NCI-H146 treated with DMSO at 0.1 percent for 48 hours (cell line): ENCODE measurements around the gene PPAN.

Source experiments
- DNase-seq: peaks from one replicate; lab custom pipeline; 2025; ENCODE audit not compliant: unreplicated experiment; lab: John Stamatoyannopoulos, UW

The PPAN gene

DNA sequence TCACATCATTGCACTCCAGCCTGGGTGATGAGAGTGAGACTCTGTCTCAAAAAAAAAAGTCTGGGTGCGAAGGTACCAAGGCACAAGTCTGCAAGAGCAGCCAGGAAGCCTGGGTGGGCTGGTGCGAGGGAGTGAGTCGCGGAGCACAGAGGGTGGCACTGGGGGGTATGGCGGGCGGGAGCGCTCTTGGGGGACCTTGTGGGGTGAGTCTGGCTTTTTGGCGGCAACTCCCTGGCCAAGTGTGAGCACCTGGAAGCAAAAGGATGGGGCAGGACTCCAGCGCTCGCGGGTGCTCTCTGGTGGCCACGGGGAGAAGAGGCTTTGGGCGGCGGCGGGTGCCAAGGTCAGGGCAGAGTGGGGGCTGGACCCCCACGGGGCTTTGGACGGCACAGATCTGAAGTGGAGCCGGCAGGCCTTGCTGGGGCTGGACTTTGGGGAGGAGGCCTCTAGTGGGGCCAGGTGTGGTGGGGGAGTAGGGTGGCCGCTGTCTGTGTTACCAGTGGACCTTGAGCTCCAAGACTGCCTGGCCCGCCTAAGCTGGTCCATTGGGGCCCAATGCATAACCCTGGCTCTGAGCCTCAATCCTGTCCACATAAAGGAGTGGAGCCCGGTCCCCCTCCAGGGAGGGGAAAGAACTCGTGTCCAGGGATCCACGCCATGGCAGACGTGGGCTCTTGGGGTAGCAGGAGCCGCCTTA, 6.9 kb downstream of the PPAN start:
- DNase-seq: peak; percentile 1

DNA sequence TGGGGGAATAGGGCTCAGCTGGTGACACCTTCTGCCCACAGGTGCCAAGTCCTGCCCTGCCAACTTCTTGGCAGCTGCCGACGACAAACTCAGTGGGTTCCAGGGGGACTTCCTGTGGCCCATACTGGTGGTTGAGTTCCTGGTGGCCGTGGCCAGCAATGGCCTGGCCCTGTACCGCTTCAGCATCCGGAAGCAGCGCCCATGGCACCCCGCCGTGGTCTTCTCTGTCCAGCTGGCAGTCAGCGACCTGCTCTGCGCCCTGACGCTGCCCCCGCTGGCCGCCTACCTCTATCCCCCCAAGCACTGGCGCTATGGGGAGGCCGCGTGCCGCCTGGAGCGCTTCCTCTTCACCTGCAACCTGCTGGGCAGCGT, 7.4 kb downstream of the PPAN start:
- DNase-seq: no peak

DNA sequence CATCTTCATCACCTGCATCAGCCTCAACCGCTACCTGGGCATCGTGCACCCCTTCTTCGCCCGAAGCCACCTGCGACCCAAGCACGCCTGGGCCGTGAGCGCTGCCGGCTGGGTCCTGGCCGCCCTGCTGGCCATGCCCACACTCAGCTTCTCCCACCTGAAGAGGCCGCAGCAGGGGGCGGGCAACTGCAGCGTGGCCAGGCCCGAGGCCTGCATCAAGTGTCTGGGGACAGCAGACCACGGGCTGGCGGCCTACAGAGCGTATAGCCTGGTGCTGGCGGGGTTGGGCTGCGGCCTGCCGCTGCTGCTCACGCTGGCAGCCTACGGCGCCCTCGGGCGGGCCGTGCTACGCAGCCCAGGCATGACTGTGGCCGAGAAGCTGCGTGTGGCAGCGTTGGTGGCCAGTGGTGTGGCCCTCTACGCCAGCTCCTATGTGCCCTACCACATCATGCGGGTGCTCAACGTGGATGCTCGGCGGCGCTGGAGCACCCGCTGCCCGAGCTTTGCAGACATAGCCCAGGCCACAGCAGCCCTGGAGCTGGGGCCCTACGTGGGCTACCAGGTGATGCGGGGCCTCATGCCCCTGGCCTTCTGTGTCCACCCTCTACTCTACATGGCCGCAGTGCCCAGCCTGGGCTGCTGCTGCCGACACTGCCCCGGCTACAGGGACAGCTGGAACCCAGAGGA, 7.9 kb downstream of the PPAN start:
- no peak for DNase-seq

DNA sequence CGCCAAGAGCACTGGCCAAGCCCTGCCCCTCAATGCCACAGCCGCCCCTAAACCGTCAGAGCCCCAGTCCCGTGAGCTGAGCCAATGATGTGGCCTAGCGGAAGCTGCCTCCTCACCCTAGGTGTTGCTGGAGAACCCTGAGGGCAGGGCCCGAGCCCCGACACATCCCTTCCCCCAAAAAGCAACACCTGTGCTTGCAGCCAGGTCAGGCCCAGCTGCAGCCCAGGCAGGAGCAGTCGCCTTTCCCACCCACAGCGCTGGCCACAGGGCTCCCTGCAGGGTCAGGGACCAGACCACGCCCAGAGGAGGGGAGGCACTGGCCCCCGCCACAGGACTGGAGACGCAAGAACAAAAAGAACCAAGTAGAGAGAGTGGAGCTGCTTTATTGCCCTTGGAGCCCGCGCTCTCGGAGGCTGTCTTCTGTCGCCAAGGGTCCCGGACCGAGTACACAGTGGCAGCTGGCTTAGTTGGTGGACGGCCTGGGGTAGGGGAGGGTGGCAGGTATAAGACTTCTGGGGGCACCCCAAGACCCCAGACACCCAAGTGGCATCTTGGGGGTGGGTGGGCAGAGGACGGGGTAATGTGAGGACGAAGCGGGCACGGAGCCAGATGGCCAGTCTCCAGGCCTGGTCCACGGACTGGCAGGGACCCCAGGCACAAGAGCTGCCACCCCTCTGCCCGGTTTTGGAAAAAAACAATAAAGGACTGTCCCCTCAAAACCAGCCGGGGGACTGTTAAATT, 8.7 kb downstream of the PPAN start:
- no peak for DNase-seq

DNA sequence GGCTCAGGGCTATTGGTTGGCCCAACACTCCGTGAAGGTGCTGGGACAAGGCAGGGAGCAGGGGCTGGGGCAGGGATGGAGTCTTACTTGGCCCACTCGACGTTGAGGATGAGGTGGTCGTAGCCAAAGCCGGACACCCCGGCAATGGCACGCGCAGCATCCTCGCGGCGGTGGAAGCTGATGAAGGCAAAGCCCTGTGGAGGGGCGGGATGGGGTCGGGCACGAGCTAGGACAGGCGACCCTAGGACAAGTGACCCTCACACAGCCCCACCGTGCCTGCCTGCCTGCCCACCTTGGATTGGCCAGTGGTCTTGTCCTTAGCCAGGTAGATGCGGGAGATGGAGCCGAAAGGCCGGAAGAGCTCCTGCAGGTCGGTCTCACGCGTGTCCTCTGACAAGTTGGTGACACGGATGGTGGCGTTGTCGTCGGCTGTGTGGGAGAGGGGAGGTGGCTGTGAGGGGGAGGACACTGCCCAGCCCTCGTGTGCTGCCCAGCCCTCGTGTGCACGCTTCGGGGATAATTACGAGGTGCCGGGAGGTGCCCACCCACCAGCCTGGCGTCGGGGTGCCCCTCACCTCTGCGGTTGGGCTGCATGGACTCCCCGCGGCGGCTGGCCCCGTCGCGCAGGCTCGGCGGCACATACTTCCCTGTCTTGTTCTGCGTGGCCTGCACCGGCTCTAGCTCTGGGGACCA, 9.4 kb downstream of the PPAN start:
- DNase-seq: no peak

DNA sequence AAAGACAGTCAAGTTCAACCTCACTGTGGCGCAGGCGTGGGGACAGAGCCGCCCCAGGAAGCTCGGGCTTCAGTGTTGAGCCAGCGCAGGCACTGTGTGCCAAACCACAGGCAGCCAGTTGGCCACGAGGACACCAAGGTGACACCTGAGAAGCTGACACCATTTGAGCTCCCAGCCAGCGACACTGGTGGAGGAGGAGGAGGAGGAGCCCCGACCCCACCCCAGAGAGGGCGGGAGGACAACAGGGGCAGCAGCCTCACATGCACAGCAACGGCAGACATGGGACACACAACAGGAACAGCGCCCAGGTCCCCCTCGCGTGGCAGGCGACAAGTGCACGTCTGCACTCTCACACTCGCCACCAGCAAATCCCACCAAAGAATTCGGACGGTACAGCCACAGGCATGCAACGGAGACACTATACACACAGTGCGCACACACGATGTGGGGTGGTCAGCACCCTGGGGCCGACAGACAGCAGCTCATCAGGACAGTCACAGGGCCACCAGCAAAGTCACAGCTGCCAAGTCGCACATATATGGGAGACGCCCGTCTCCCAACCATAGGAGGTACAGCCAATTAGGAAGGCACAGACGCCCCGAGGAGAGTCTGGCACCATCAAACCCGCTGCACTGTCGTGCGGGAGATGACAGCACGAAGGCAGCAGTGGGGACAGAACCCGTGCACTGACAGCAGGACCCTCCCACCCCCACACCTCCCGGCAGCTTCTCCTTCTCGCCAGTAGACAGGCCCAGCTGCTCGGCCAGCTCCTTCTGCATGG, 10.1 kb downstream of the PPAN start:
- DNase-seq: no peak

DNA sequence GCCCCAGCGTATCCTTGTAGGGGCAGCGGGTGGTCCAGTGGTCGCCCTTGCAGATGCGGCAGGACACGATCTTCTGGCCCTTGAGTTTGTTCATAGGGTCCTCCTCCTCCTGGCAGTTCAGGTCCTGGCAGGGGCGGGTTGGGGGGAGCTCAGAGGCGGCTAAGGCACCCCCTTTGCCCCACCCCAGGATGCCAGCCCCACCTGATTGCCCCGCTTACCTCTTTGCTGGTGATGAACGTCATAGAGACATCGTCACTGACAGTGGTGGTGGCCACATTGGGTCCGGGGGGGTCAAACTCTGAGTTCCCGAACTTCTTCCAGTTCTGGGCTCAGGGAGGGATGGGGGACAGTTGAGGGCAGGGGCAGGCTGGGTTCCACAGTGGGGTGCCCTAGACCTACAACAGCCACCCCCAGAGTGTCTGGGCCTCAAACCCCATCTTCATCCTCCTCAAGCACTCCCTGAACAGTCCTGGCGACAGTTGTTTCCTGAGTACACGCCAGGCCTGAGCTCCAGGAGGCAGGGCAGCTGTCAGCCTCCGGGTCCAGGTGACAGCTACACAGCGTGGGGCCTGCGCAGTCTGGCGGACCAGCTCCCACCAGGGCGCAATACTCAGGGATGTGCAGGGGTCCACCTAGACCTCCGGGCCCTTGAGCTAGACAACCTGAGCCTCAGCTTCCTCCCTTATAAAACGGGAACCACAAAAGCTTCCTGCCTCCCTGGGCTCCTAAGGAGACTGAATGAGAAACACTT, 10.9 kb downstream of the PPAN start:
- no peak for DNase-seq

DNA sequence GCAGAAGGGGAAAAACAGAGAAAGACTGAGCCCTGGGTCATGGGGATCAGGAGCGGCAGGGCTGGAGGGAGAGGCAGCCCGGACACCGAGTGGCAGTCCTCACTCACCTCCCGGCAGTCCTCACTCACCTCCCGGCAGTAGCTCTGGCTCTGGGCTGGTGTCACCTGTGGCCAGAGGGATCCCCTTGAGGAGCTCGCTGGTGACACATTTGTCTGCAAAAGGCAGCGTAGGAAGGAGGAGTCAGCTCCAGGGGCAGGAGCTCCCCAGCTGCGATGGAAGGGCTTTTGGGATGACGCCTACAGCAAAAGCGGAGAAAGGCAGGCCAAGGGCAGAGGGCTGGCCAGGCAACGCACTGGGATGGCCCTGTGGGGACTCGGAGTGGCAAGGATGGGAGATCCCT, 12.8 kb downstream of the PPAN start:
- DNase-seq: no peak

DNA sequence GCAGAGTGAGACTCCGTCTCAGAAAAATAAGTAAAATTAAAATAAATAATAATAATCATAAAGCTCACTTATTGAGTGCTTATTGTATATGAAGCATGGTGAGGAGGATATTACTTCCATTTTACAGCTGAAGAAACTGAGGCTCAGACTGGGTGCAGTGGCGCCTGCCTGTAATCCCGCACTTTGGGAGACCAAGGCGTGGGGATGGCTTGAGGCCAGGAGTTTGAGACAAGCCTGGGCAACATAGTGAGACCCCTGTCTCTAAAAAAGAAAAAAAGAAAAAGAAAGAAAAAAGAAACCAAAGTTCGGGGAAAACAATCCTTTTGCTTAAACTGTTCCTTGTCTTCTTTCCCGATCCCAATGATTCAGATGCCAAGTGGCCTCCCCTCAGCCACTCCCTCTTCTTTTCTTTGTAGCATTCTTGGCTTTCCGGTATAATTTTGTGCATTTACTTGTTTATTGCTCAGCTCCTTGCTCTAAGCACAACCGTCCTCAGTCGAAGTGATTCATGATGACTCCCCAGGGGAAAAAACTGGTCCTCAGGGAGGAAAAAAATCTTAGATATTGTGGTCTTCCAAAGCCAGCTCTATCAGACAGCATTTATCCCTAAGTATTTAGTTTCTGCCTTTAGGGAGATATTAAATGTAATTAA, 14.5 kb downstream of the PPAN start:
- DNase-seq: no peak

DNA sequence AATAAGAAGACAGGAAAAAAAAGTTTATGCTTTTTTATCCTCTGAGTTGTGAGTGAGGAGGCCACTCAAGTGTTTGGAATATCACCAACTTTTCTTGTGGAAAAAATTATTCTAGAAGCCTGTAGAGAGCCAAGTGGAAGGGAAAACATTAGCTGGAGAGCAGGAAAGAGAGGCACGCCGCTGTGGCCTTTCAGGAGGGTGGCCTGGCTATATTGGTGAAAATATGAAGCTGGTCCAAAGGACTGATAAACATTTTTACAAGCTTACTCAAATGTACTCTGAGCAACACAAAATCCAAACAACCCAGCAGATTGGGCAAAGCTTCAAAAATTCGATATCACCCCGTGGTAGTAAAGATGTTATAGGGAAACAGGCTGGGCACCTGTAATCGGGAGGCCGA, 15.9 kb downstream of the PPAN start:
- DNase-seq: no peak

DNA sequence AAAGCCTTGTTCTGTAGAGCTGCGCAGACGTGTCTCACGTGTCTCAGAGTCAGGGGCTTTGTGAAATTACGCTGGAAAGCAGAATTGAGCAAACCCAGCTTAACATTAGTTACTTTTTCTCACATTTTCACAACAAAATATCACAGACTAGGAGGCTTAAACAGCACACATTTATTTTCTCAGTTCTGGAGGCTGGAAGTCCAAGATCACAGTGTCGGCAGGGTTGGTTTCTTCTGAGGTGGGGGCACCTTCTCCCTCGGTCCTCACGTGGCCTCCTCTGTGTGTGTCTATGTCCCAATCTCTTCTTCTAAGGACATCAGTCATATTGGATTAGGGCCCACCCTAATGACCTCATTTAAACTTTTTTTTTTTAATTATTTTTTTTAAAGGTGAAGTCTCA, 18.3 kb downstream of the PPAN start:
- DNase-seq: no peak

DNA sequence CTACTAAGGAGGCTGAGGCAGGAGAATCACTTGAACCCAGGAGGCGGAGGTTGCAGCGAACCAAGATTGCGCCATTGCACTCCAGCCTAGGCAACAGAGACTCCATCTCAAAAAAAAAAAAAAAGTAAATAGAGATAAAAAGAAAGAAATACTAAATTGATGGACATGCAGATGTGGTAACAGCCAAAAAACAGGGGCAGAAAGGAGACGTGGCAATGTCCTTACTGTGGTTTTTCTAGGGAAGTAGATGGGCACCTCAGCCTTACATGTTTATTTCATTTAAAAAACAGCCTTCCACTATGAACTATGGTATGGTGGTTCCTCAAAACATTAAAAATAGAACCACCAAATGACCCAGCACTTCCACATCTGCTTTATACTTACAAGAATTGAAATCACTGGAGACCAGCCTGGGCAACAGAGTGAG, 20.1 kb downstream of the PPAN start:
- no peak for DNase-seq

DNA sequence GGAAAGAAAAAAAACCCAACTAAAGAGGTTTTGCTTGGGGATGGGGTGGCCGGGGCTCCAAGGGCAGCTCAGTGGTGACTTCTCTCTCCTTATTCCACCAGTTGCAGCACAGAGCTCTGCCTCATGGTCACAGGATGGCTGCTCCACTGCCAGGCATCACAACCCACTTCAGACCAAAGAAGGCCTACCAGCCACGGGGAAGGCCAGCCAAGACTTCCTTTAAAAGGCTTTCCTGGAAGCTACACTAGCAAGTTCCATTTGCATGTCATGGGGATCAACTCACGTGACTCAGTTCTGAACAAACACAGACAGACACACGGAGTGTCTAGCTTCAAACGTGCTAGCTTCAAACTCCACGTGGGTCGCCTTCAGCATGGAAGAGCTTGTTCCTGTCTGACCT, 26.7 kb downstream of the PPAN start:
- no peak for DNase-seq

DNA sequence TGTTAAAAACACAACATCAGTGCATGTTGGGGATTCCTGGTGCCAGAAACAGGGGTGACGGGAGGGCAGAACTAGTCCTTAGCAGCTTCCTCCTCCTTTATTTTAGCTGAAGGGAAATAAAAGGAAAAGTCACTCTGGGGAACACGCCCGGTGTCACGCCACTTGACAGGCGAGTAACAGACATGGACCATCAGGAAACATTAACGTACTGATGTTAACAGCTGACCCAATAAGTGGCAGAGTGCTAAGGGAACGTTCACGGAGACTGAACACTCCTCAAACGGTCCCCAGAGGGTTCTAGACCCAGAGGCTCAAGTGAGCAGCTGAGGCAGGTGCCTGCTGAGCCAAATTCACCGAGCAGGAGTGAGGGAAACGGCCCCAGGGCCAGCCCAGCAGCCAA, 27.4 kb downstream of the PPAN start:
- no peak for DNase-seq

DNA sequence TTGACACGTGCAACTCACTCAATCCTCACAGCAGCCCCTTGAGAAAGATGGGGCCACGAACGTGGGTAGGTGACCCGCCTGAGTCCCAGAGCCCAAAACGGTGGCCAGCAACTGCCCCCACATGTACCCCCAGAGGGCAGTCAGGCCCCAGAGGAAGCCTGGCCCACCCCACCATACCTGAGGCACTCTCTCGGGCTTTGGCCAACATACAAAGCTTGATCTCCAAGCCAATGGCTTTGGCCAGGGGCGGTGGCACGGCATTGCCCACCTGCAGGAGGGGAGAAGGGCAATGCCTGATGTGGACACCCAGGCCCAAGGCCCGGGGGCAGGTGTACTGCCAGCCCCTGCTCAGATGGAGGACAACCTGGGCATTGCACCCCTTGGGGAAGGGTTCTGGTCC, 27.9 kb downstream of the PPAN start:
- DNase-seq: no peak

DNA sequence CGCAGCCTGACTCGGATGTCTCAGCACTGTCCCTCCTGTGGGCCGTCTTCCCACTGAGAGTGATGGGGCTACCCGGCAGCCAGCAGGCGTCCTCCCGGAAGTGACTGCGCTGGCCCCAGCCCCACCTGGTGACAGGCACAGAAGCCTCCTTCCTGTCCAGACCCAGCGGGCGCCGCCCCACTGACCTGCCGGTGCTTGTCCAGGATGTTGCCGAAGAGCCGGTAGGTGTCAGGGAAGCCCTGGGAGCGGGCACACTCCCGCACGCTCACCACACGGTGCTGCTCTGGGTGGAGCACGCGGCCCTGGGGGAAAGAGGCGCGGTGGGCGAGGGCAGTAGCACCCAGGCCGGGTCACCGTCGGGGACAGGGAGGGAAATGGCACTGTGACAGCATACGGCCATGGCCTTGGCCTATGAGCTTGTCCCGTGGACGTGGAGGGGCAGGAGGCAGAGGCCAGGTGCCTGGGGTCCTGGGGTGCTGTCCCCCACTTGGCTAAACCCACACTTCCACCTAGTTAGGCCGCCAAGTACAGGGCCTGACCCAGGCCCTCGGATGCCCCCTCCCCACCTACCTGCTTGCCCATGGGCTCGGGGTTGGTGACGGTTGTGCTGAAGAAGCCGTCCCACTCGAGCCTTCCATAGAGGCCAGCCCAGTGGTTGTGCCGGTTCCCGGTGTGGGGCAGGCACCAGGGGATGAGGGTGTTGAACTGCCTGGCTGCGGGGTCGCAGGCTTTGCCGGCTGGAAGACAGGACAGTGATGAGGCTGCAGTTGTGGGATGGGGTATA, 29.6 kb downstream of the PPAN start:
- no peak for DNase-seq

DNA sequence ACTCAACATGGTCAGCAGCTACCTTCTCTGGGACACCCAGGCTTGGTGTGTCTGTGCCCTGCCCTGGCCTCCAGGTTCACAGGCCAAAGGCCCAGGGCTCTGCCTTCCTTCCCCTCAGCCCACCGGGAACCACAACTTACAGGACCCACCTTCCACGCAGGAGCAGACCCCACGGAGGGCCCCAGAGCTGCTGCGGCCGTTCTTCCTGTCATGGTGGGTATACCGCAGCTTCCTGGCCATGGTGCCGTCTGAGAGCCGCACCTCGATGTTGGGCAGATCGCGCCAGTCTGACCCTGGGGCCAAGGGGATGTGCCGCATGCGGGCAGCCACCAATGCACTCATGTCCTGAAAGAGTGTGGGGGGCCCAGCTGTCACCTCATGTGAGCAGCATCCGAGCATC, 30.8 kb downstream of the PPAN start:
- DNase-seq: no peak

DNA sequence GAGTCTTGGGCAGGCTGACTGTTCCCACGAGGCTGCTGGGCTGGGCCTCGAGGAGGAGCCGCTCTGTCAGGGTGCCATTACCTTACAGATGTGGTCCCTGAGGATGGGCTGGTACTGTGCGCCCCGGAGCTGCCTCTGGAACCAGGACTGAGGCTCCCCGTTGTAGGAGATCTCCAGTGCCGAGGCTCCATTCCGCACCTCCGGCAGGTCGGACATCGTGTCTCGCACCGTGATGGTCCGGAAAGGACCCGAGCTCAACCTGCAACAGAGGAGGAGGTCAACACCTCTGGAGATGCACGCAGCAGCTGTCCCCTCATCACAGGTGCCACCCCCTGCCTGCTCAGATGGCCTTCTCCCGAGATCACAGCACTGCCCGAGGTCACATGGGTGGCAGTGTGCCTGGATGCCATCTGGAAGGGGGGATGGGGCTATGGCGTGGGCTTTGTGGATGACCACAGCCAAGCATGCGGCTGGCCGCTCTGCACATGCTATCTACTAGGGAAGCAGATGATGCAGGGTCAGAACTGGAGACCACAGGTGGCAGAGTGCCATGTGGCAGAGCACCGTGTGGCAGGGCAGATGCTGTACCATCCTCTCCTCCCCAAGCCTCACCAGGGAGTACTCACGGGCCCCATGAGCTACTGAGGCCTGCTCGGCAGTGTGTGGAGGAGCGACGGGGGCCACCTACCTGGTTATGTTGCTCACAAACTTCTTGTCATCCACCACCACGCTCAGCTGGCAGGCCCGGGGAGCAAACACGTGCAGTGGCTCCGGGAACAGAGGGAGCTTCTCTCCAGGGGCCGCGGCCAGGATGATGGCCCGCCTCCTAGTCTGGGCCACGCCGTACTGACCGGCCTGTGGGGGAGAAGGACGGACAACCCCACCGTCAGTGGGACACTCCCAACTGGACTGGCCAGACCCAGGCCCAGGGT, 31.9 kb downstream of the PPAN start:
- no peak for DNase-seq
